LoVo (cell line): ENCODE results near the gene RASGRP1.
"Not testable (repeated sequence)": the region's sequence is repeated elsewhere in the genome, so short reads cannot be mapped to it uniquely, and the experiment has no call there.

Experiments
- DNase-seq: peaks from one replicate; pipeline ENCODE4 v3.0.0-alpha.2; 2016; ENCODE audit warnings: low spot score

RASGRP1 gene

DNA sequence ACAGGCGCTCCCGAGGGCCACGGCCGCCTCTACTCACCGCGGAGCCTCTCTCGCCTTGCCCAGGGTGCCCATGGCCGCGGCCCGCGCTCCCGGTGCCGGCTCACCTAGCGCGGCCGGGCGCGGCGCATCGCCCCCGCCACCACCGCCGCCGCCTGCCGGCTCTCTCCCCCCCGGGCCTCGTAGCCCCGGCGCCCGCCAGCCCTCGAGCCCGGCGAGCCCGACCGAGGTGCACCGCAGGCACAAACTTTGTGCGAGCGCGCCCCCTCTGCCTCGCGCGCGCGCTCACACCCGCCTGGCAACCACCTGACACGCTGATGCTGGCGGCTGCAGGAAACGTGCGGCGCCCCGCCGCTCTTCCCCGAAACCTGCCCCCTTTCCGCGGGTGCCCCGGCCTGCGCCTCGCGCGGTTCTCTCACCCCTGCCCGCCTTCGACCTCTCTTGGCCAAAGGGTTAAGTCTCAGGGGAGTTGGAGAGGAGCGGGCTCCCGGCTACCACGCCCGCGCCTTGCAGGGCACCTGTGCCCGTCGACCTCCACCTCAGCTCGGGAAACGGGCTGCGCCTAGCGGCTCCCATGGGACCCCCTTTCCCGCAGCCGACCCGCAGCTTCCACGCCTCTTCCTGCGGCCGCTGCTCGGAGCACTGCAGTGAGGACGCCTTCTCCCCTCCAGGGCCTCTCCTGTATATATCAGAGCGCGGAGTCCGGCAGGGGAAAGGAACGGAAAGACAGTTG lies at the start of gene RASGRP1:
Gene RASGRP1 (minus strand): TSS at position 258 of the 730 bp plus-strand sequence. CDS start 186 bp downstream, at position 72.
- DNase-seq: peak; percentile 73

DNA sequence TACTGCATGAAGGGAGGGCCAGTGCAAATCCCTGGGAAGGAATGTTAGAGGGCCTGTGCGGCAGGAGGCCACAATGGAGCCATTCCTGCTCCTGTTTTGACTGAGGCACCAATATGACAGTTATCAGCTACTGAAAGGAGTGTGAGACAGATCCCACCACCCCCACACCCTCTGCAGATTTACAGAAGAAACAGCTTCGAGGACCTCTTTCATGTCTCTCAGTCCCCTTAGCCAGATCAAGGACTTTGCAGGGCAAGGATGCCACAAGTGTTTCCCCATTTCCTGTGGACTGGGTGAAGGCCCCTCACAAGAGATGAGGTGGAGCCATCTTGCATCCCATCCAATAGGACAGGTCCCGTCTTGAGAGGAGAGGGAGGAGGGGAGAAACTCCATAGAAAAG lies 48.5 kb upstream of the RASGRP1 start:
- DNase-seq: no peak

DNA sequence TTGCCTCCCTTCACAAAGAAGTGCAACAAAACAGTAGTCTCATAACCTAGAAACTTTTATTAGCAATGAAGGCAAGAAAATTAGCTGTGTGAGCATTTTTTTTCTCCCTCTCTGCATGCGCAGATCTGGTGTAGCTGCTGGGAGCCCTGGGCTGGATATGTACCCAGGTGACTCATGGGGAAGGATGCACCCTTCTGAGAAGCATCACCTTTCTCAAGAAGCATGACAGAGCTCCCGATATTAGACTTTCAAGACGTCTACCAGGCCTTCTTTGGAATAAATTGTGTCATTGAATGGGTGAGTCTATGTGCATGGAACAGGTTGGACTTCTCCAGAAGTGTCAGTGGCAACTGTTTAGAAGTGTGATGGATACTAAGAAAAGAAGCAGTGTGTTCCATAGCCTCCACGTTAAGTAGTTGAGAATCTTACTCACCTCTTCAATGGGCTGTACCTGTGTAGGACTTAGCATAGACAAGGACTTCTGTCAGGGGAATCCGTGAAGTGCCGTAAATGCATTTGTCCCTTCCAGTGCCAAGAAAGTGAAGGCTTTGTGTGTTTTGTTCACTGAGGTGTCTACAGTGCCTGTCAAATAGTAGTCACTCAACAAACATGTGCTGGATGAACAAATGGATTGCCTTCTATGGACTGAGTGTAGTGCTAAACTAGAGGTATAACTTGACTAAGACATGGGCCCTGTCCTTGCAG lies 47.7 kb upstream of the RASGRP1 start:
- no peak for DNase-seq

DNA sequence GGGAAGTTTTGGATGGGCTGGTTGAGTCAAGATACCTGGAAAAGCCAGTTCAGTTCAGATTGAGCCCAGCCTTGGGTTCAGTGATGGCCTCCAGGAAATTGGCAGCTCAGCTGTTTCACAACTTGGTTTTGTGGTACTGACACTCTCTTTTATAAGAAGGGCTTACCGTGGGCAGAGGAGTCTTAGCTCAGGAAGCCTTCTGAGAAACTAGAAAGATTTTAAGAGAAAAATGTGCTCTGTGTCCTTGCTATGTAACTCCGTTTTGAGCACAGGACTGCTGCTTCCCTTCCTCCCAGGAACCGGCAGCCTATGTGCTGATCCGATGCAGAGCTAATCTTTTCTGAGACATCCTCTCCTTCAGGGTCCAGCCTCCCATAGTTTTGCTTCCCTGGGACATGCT lies 46.6 kb upstream of the RASGRP1 start:
- no peak for DNase-seq

DNA sequence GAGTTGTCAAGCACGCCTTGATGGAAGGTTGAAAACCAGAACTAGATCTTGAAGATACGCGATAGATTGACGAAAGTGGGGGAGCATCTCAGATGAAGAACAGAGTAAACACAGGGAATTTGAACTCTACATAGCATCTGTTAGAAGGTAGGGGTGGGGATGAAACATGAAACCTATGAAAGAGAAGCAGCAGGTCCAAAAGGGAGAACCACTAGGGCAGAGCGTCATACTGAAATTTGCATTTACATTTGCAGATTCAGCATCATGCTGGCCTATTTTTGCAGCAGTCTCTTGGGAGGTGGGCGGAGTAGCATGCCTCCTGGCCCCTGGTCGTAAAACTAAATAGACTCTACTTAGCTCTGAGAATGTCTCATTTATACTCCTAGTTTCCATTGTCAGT lies 46.1 kb upstream of the RASGRP1 start:
- DNase-seq: no peak

DNA sequence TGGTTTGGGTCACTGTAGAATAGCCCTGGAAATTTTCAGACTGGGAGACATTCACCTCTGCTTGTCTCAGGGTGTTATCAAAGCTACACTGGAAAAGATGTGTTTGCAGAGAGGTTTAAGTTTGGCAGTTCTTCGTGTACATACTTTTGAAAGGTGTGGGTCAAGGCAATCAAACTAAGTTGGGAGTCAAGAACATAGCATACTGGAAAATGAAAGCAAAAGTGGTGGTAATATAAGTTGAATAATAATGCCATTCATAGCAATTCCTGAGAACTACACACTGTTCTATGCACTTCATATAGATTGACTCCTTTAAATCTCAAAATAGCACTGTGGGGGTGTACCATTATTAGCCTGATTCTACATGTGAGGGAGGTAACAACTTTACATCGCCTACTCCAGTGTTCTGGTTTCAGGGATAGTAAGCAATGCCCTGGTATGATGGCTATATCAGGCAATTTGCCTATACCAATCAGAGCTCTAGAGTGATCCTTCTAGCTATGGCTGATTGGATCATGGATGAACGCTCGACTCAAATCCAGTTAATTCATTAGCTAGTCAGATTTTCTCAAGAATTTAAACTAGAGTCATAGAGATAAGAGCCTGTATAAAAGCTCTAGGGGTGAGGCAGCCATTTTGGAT lies 44.6 kb upstream of the RASGRP1 start:
- DNase-seq: no peak

DNA sequence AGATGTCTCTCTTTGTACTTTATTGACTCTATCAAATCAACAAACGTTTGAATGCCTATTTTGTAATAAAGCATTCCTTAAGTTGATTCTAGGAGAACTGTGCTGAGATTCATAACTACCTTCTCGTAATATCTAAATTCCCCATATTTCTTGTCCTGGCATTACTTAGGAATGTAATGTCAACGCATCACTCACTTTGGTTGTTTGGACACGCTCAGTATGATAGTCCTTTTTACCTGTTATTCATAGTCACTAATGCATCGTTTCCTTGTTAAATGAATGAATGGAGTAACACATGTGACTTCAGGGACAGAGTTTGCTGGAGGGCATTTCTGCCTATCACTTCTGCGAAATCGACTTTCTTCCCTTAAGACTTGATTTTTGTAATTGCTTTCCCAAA lies 44.1 kb upstream of the RASGRP1 start:
- DNase-seq: no peak

DNA sequence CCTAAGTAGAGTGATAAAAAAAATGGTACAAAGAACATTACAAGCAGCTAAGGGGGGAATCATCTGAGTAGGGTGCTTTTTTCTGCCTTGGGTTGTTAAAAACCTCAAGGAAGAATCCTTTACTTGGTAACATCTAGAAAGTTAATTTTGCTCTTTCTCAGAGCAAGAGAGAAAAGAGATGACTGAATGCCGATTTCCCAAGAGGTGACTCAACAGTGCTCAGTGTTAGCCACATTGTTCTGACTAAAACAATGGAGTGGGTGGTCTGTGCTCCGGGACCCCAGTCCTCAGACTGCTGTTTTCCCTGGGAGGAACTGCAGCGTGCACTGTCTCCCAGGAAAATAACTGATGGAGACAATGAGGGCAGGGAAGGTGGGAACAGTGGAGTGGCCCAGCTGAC lies 41.1 kb upstream of the RASGRP1 start:
- no peak for DNase-seq

DNA sequence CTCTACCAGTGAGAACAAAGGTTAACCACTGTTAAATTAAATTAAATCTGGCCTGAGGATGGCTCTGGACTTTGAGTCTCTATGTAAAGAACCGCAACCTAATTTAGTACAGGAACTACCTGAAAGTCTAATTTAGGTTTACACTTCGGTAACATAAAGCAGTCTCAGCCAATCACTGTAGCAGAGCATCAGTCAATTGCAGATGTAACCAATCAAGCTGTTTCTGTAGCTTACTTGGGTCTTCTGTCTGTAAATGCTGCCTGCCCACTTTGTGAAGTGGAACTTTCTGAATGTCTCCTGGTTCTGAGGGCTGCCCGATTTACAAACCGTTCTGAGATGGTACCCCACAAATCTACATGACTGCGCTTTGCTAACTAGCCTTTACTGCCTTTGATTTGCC lies 39.1 kb upstream of the RASGRP1 start:
- DNase-seq: no peak

DNA sequence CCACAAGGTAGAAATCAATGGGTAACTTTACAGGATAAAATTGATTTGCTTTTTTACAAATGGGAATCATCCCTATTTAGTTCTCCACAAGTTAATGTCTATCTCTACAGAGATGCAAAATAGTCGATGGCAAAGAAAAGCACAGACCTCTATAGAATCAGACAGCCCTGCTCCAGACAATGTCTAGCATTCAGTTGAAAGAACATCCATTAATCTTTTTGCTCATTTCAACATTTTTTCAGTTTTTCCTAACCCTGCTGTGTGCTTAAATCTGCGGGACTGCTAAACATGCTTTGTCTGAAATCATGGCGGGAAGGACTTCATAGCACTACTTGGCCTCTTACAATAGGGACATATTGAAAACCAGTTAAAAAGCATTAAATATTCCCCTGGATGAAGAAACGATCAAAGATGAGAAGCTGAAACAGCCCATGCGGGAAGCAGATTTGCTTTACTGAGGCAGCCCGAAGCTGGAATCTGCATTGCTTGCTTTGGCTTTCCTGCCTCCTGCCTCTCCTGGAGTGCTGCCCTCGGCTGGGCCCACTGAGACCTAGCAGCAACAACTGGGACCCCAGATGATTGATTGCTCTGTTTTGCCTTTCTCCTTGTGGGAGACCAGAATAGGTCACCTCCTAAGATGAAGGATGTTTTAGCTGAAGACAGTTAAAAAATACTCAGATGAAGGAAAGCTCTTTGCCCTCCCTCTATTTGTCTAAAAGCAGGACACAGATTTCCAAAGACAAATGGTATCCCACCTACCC lies 38.5 kb upstream of the RASGRP1 start:
- no peak for DNase-seq

DNA sequence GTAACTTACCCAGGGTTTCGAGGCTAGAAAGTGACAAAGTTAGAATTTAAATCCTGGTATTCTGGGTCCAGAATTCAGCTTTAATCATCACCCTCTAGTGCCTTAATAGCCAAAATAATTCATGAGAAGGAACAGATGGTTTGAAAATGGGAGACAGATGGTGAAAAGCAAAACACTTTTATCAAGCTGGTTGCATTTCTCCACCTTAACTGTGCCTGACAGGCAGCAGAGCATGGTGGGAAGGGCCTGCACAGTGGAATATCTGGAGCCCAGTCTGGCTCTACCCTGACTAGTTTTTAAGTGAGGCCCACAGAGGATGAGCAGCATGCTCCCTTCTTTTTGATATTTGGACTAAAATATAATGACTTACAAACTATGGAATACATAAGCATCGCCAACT lies 35.6 kb upstream of the RASGRP1 start:
- DNase-seq: no peak

DNA sequence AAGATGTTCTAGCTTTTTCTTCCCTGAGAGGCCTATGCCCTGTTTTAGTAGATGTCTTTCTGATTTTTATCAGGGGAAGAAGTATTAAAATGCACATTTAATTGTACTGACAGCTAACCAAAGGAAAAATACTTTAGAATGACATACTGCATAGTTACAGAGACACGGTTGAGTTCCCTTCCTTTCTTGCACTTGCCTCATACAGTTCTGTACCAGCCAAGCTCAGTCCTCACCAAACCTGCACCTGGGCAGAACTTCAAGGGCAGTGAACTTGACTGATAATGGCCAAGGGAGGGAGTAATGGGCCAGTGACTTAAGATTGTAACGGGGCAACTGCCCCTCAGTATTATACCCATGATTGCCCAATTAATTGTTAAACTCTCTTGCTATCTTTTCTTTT lies 34.1 kb upstream of the RASGRP1 start:
- DNase-seq: no peak

DNA sequence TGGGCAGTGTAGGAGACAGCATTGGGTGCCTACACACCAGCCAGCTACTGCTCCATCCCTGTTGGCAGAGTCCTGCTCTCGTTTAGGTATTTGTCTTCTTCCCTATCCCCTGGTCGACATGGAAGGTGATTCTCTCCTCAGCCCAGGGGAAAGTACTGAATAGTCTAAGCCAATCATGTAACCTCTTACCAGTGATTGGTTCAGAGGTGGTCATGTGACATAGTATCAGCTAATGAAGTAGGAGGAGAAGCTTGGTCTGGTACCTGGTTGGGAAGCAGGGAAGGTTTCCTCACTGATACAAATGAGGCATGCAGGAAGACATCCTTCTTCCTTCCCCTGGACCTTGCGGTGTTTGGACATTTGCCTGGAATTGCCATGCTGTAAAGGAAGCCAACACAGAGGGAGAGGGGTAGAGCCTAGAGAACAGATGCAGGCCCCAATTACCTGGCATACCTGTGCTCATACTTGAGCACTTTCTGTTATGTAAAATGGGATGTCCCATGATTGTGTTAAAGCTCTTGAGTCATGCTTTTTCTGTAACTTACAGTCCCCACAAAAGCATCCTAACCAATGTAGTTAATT lies 32.7 kb upstream of the RASGRP1 start:
- DNase-seq: no peak

DNA sequence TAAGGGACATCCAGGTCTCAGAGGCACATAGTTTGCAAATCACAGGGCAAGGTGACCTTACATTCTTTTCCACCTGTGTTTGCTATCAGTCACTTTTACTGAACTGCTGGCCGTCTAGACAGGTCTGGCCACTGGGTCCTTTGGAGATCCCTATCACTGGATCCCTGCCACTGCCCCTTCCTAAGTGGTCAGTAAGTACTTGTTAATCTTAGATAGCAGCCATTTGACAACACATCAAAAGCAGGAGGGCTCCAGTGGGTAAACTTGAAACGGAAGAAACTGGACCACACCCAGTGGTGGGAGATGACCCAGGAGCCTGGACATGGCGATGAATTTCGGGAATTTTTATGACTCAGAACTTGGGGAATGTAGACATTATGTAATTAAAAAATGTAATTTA lies 28.9 kb upstream of the RASGRP1 start:
- DNase-seq: peak; percentile 14

DNA sequence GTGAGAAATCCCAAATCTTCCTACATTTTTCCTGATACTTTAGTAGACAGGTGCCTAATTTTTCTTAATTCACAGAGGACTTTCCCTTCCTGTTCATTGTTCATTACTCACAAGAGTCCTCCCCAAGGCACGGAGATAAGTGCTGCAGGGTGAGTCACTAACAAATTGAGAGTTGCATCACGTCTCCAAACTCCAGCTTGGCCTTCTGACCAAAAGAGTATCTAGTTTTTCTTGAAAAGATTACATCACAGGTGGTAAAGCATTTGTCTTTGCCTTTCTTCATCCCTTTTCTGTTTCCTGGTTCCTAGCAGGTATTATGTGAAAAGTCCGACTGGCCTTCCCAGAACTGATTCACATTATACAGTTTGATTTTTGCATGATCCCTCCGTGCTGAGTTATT lies 24.9 kb upstream of the RASGRP1 start:
- DNase-seq: peak; percentile 15

DNA sequence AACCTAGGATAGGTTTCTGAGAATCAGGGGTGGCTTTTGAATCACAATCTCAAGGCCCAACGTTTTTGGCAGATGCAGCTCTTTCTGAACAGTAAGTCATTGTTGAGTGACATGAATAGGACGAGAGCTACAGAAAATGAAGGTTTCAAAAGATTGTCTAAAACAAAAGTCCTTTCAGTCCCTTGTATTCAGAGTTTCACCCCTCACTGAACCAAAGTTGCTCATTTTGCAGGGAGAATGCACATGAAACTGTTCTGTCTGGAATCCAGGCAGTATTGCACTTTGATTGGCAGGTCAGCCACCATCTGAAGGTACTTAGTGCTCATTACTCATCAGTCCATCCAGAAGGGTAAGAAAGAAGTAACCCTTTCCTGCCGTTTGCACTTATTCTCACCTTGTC lies 24.1 kb upstream of the RASGRP1 start:
- DNase-seq: no peak

DNA sequence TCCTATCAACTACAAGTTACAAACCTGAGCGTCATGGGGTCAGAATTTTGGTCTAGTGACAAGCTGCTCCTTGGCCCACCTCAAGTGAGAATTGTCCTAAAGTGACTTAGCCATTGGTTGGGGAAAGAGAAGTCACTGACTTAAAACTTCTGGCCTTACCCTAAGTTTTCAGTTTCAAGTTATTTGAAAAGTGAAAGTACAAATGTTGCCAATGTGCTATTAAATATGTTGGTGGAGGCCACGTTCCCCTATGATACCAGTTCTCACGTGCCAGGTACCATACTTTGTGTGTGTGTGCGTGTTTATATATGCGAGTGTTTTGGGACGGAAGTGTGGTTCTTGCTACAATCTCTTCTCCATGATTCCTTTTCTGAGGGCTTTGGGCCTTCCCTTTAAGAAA lies 22.6 kb upstream of the RASGRP1 start:
- DNase-seq: no peak

DNA sequence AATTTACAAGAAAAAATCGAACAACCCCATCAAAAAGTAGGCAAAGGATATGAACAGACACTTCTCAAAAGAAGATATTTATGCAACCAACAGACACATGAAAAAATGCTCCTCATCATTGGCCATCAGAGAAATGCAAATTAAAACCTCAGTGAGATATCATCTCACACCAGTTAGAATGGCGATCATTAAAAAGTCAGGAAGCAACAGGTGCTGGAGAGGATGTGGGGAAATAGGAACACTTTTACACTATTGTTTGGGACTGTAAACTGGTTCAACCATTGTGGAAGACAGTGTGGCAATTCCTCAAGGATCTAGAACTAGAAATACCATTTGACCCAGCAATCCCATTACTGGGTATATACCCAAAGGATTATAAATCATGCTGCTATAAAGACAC lies 21.4 kb upstream of the RASGRP1 start:
- not testable (repeated sequence) for DNase-seq

DNA sequence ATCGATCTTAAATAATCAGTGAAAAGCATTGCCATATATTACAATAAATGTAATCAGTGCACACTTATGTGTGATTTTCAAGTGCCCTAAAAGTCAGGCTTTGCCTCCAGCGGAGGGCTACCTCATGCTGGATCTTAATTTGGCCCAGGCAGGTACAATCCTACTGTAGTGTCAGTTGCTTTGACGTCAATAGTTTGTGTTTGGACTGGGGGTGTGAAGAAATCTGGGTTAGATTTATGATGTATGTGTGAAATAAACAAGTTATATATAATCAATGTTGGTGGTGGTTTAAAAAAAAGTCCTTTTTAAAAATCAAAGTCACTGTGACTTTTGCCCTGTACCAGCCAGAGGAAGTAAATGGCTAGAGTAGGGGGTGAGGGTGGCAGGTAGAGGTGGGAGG lies 14.0 kb upstream of the RASGRP1 start:
- DNase-seq: no peak

DNA sequence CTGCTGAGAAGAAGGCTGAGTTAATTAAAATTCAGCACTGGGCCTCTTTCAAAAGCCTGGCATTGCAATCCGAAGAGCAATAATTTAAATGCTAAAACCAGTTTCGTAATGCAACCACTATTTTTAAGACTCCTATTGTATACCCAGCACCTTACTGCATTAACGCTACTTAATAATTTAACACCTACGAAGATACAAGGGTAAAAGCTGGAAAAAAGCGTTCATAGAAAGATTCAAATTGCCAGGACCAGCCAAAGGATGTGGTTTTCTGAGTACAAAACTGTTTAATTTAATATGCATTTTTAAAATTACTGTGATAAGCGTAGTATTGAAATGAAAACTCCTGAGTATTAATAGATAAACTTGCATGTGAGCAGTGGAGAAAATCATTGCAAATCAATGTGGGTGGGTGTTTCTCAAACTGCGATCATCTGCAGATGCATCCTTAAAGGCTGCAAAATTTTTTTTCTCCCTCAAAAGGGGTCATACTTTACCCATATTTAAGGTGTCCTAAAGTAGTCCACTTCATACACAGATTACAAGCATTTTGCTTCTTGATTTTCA lies 12.9 kb upstream of the RASGRP1 start:
- no peak for DNase-seq

DNA sequence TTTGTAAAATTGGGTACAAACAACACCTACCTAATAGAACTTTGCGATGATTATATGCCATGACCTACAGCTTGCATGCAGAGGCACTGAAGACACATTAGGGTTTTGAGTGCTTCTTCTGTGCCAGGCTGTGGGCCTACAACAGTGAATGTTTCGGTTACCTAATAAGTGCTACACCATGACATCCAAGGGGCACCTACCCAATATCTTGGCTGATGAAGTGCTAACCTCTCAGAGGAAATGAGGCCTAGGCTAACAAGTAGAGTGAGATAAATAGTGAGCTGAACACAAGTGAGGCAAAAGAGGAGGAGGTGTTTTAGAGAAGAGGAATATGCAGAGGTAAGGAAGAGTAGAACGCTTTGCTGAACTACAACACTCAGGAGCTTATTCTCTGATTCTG lies 12.2 kb upstream of the RASGRP1 start:
- DNase-seq: no peak

DNA sequence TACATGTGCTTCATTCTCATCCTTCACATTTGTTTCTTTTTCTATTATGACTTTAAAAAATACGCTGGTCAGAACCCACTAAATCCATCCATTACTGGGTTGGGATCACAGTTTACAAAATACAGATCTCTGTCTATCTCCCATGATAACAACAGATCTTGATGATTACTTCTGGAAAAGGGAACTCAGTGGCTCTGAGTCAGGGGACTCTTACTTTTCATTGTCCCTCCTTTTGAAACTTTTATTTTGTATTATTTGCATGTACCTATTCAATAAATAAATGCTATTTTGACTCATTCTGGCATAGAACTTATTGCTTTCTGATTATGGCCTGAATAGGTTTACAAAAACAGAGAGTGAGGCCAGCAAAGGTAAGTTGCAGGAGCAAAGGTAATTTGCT lies 11.6 kb upstream of the RASGRP1 start:
- DNase-seq: no peak
